OCI-LY1 (cell line): ENCODE data around the gene ZBTB32.
"Not testable (repeated sequence)": the region's sequence is repeated elsewhere in the genome, so short reads cannot be mapped to it uniquely, and the experiment has no call there.

Experiments used
- H2AFZ ChIP-seq: fragments of 200-600 bp; sonication (generic), shearing (Covaris generic); 2 replicates; pipeline ENCODE4 v1.6.0; 2014; ENCODE audit warnings: antibody characterized with exemption, mild to moderate bottlenecking, low read length
- H3F3A ChIP-seq: fragments of 200-600 bp; sonication (generic), shearing (Covaris generic); 2 replicates; pipeline ENCODE4 v1.6.0; 2014; ENCODE audit warnings: mild to moderate bottlenecking, antibody characterized with exemption, low read length, moderate library complexity; ENCODE audit not compliant: insufficient read depth
- H3K27ac ChIP-seq: fragments of 200-600 bp; sonication (generic); 2 replicates; pipeline ENCODE4 v1.5.1; 2014; ENCODE audit warnings: low read length, mixed run types, mild to moderate bottlenecking, low read depth; ENCODE audit not compliant: poor library complexity, severe bottlenecking
- H3K27me3 ChIP-seq: fragments of 200-600 bp; sonication (generic); 2 replicates; pipeline ENCODE4 v1.6.0; 2014; ENCODE audit warnings: antibody characterized with exemption, mild to moderate bottlenecking, low read length, moderate library complexity; ENCODE audit not compliant: insufficient read depth
- H3K36me3 ChIP-seq: fragments of 200-600 bp; sonication (generic); 2 replicates; pipeline ENCODE4 v1.6.1; 2014; ENCODE audit warnings: mild to moderate bottlenecking, antibody characterized with exemption, low read length, moderate library complexity, mixed read lengths; ENCODE audit not compliant: insufficient read depth
- H3K4me1 ChIP-seq: fragments of 200-600 bp; sonication (generic); 2 replicates; pipeline ENCODE4 v1.5.1; 2014; ENCODE audit warnings: mild to moderate bottlenecking, low read length, moderate library complexity; ENCODE audit not compliant: insufficient read depth, severe bottlenecking
- H3K4me2 ChIP-seq: fragments of 200-600 bp; sonication (generic), shearing (Covaris generic); 2 replicates; pipeline ENCODE4 v1.6.1; 2014; ENCODE audit warnings: low read length
- H3K4me3 ChIP-seq: fragments of 200-600 bp; sonication (generic); 2 replicates; pipeline ENCODE4 v1.5.1; 2014; ENCODE audit warnings: low read length, low read depth, mild to moderate bottlenecking, mixed read lengths; ENCODE audit not compliant: poor library complexity, severe bottlenecking
- H3K79me2 ChIP-seq: fragments of 200-600 bp; shearing (Covaris generic); 2 replicates; pipeline ENCODE4 v1.6.1; 2016; ENCODE audit warnings: mixed run types, low read length, mixed read lengths; ENCODE audit not compliant: insufficient read depth
- H3K9ac ChIP-seq: fragments of 200-600 bp; sonication (generic), shearing (Covaris generic); 2 replicates; pipeline ENCODE4 v1.6.1; 2014; ENCODE audit warnings: mild to moderate bottlenecking, low read length, mixed read lengths
- H3K9me2 ChIP-seq: fragments of 200-600 bp; sonication (generic), shearing (Covaris generic); 2 replicates; pipeline ENCODE4 v1.6.1; 2014; ENCODE audit warnings: low read depth, mild to moderate bottlenecking, low read length, mixed read lengths
- H3K9me3 ChIP-seq: fragments of 200-600 bp; shearing (Covaris generic); 2 replicates; pipeline ENCODE4 v1.6.1; 2014; ENCODE audit warnings: low read length, mixed read lengths
- H4K20me1 ChIP-seq: fragments of 200-600 bp; sonication (generic), shearing (Covaris generic); 2 replicates; pipeline ENCODE4 v1.6.0; 2016; ENCODE audit warnings: mild to moderate bottlenecking, low read length; ENCODE audit not compliant: insufficient read depth
- CTCF ChIP-seq: fragments of 200-600 bp; sonication (generic), shearing (Covaris generic); IDR thresholded peaks from 2 replicates; pipeline ENCODE4 v1.5.1; 2017; ENCODE audit warnings: mild to moderate bottlenecking, antibody characterized with exemption, low read length, moderate library complexity, mixed read lengths
- EZH2 ChIP-seq: fragments of 200-600 bp; sonication (generic), shearing (Covaris generic); IDR thresholded peaks from 2 replicates; pipeline ENCODE4 v1.8.0; 2017; ENCODE audit warnings: borderline replicate concordance, mixed run types, mild to moderate bottlenecking, antibody characterized with exemption, low read length, moderate library complexity, mixed read lengths

Gene ZBTB32

GRCh38 chr19:35704218-35704617 is at the start of gene ZBTB32:
ZBTB32 (plus strand) TSS chr19:35704558; CDS start chr19:35714627, 10,069 bp downstream.
- peaks cover 8% of the 10 kb centered on the region for H3K4me1 ChIP-seq
- no peaks in the 10 kb centered on the region for H3K9me3 ChIP-seq
- H2AFZ ChIP-seq = no peak within 1 kb of the TSS
- no peak within 1 kb of the TSS for H3K4me3 ChIP-seq
- no peak within 1 kb of the TSS for H3K9ac ChIP-seq
- no peaks in the 10 kb centered on the region for H3F3A ChIP-seq
- H3K9me2 ChIP-seq = no peaks in the 10 kb centered on the region
- no peaks in the 10 kb centered on the region for H4K20me1 ChIP-seq
- no peak within 1 kb of the TSS for H3K4me2 ChIP-seq
- TF ChIP-seq EZH2 (no peak), CTCF (no peak)
- no peaks in the 10 kb centered on the region for H3K27me3 ChIP-seq
- H3K36me3 ChIP-seq = no peaks in the 10 kb centered on the region
- no peaks in the 10 kb centered on the region for H3K79me2 ChIP-seq
- no peak within 1 kb of the TSS for H3K27ac ChIP-seq

- peaks cover 10% of the 10 kb centered on the region for H3K79me2 ChIP-seq
- H3K9me3 ChIP-seq, H3F3A ChIP-seq, H2AFZ ChIP-seq, H3K4me1 ChIP-seq, H3K27ac ChIP-seq, H3K4me3 ChIP-seq, H3K27me3 ChIP-seq, H3K4me2 ChIP-seq, H3K9me2 ChIP-seq, H3K9ac ChIP-seq, H4K20me1 ChIP-seq: not testable (repeated sequence)
- H3K36me3 ChIP-seq = peaks cover 70% of the 10 kb centered on the region
Observed at GRCh38 chr19:35654828-35655227, 49.5 kb upstream of the ZBTB32 start.

GRCh38 chr19:35655600-35655999 is 48.8 kb upstream of the ZBTB32 start:
- Histone ChIP-seq H4K20me1 (no peaks in the 10 kb centered on the region), H3K27me3 (no peaks in the 10 kb centered on the region), H3K36me3 (peaks cover 73% of the 10 kb centered on the region)

More at GRCh38 chr19:35655600-35655999, 48.8 kb upstream of the ZBTB32 start:
- TF ChIP-seq CTCF = no peak
- no peak for TF ChIP-seq EZH2
- H3K9me3 ChIP-seq = no peaks in the 10 kb centered on the region
- no peaks in the 10 kb centered on the region for H3K4me1 ChIP-seq
- no peak overlapping the region for H3K27ac ChIP-seq
- H3K9ac ChIP-seq = no peak overlapping the region
- no peaks in the 10 kb centered on the region for H3K9me2 ChIP-seq
- H2AFZ ChIP-seq = no peak overlapping the region
- no peak overlapping the region for H3K4me3 ChIP-seq
- H3K4me2 ChIP-seq = no peak overlapping the region
- 0 out of 2 replicates have a peak, but pooled peaks cover 2% of the 10 kb centered on the region for H3K79me2 ChIP-seq
- no peaks in the 10 kb centered on the region for H3F3A ChIP-seq
